GM10248 (cell line): ENCODE results near the gene RASGRP2.

Experiments
- CTCF ChIA-PET: fragments of 300-600 bp; sonication (Branson Sonifier 250); formaldehyde crosslinking; extraction: SDS; loops from one replicate; lab custom pipeline; 2021; ENCODE audit warnings: antibody characterized with exemption; lab: Yijun Ruan, JAX
- POLR2A ChIA-PET: fragments of 350-650 bp; sonication (Branson Sonifier 250); formaldehyde crosslinking; extraction: SDS; loops from one replicate; lab custom pipeline; 2020; ENCODE audit warnings: antibody characterized with exemption; lab: Yijun Ruan, JAX
- DNase-seq: peaks from one replicate; pipeline ENCODE4 v3.0.0; 2012; ENCODE audit errors: extremely low spot score
- CTCF ChIP-seq: IDR thresholded peaks from 2 replicates; pipeline ENCODE4 v1.5.1; 2012; ENCODE audit warnings: mild to moderate bottlenecking, low read depth; ENCODE audit errors: extremely low read depth, missing control alignments, control extremely low read depth

The RASGRP2 gene

GRCh38 chr11:64723117-64723906 lies 20.6 kb downstream of the RASGRP2 start, which contains the start of gene NRXN2:
Gene NRXN2 (minus strand): TSS chr11:64723197. CDS start chr11:64713699, 9,498 bp downstream.
- ChIA-PET CTCF (interaction anchor here (1.2 to 3.1 kb wide), 2 partner anchors 28 to 35 kb away, joined by 3 to 16 read pairs; no protein-coding TSS in a partner anchor), POLR2A (interaction anchor here (0.6 kb wide), 1 partner anchor 211 kb away, joined by 4 read pairs; no protein-coding TSS in a partner anchor)
- peak; percentile 96 for DNase-seq
- TF ChIP-seq CTCF, result peak; percentile 86

GRCh38 chr11:64722141-64723065 lies 21.5 kb downstream of the RASGRP2 start:
- TF ChIP-seq CTCF, result no peak
- CTCF ChIA-PET, result interaction anchor here (1.2 to 2.4 kb wide), 5 partner anchors 20 to 273 kb away, joined by 3 to 12 read pairs (median 5); partner anchors contain the start of gene RASGRP2
- DNase-seq, result no peak
- POLR2A ChIA-PET, result interaction anchor here (0.6 kb wide), 2 partner anchors 211 to 786 kb away, joined by 4 to 11 read pairs; no protein-coding TSS in a partner anchor

GRCh38 chr11:64721359-64721699 lies 22.6 kb downstream of the RASGRP2 start:
- no peak for TF ChIP-seq CTCF
- ChIA-PET CTCF (interaction anchor here (1.3 to 2.4 kb wide), 4 partner anchors 21 to 272 kb away, joined by 4 to 12 read pairs (median 5); partner anchors contain the start of gene RASGRP2), POLR2A (no interaction called here)
- no peak for DNase-seq

- POLR2A ChIA-PET, result no interaction called here
Observed at GRCh38 chr11:64720640-64721358, 23.1 kb downstream of the RASGRP2 start.

GRCh38 chr11:64720167-64720566 lies 23.8 kb downstream of the RASGRP2 start:
- DNase-seq, result no peak
- ChIA-PET CTCF (interaction anchor here (1.1 to 5.5 kb wide), 3 partner anchors 16 to 68 kb away, joined by 3 to 30 read pairs (median 4); no protein-coding TSS in a partner anchor), POLR2A (no interaction called here)
- TF ChIP-seq CTCF, result no peak

More at GRCh38 chr11:64720640-64721358, 23.1 kb downstream of the RASGRP2 start:
- CTCF ChIA-PET, result interaction anchor here (1.3 to 2.4 kb wide), 3 partner anchors 22 to 272 kb away, joined by 5 to 12 read pairs (median 5); no protein-coding TSS in a partner anchor
- no peak for DNase-seq
- TF ChIP-seq CTCF, result no peak
